ENCODE data around the gene CLNK. TPM values are rescaled to one million over a fixed set of nuclear protein-coding genes. Genes with fewer than 3 reads are reported as not detected.

Gene CLNK
- total RNA-seq, 2 donors from 2014 or later = not detected

- H3K36me3 ChIP-seq (ENCODE audit: control insufficient read depth, insufficient read depth, low read length) = no peaks in the 10 kb centered on the region
- H3K4me1 ChIP-seq (ENCODE audit: control insufficient read depth, insufficient read depth, low read length) = no peaks in the 10 kb centered on the region
- 67 to 86% methylated on average over 2 to 6 of the region's 6 CpGs for WGBS, 2 experiments (ENCODE audit: insufficient coverage in 1 of 2, insufficient read length in 1 of 2)
- H3K27me3 ChIP-seq (ENCODE audit: control insufficient read depth, insufficient read depth, low read length, poor library complexity, severe bottlenecking) = no peaks in the 10 kb centered on the region
- TF ChIP-seq CTCF (conservative IDR thresholded peaks at IDR 0.05) = no peak
- no peak overlapping the region for H3K9ac ChIP-seq (ENCODE audit: extremely low read depth, low read length, poor library complexity, severe bottlenecking)
- Mint-ChIP-seq H3K9me3 (no peaks in the 10 kb centered on the region), H3K4me3 (no peak overlapping the region), H3K4me1 (peaks cover 5% of the 10 kb centered on the region), H3K36me3 (ENCODE audit: low read depth) (no peaks in the 10 kb centered on the region), H3K27ac (no peak overlapping the region), H3K27me3 (ENCODE audit: insufficient read depth) (no peaks in the 10 kb centered on the region)
- H3K4me3 ChIP-seq (ENCODE audit: low read length) = no peak overlapping the region
- H3K27ac ChIP-seq (ENCODE audit: low read depth, low read length) = no peak overlapping the region
- H3K9me3 ChIP-seq (ENCODE audit: control insufficient read depth, low read length) = no peaks in the 10 kb centered on the region
- no peak for DNase-seq
Measured at GRCh38 chr4:10688846-10689245, 4.3 kb upstream of the CLNK start.

- Histone ChIP-seq H3K27me3 (ENCODE audit: control insufficient read depth, insufficient read depth, low read length, poor library complexity, severe bottlenecking) (no peaks in the 10 kb centered on the region), H3K4me3 (ENCODE audit: low read length) (no peak overlapping the region), H3K9ac (ENCODE audit: extremely low read depth, low read length, poor library complexity, severe bottlenecking) (no peak overlapping the region), H3K36me3 (ENCODE audit: control insufficient read depth, insufficient read depth, low read length) (no peaks in the 10 kb centered on the region), H3K4me1 (ENCODE audit: control insufficient read depth, insufficient read depth, low read length) (no peaks in the 10 kb centered on the region), H3K9me3 (ENCODE audit: control insufficient read depth, low read length) (no peaks in the 10 kb centered on the region), H3K27ac (ENCODE audit: low read depth, low read length) (no peak overlapping the region)
- Mint-ChIP-seq H3K27me3 (ENCODE audit: insufficient read depth) (no peaks in the 10 kb centered on the region), H3K4me3 (no peak overlapping the region), H3K4me1 (peaks cover 5% of the 10 kb centered on the region), H3K36me3 (ENCODE audit: low read depth) (no peaks in the 10 kb centered on the region), H3K9me3 (no peaks in the 10 kb centered on the region), H3K27ac (no peak overlapping the region)
- no peak for TF ChIP-seq CTCF (conservative IDR thresholded peaks at IDR 0.05)
- 95 to 100% methylated on average over 3 of the region's 3 CpGs for WGBS, 2 experiments (ENCODE audit: insufficient coverage in 1 of 2, insufficient read length in 1 of 2)
- no peak for DNase-seq
Measured at GRCh38 chr4:10688022-10688421, 3.5 kb upstream of the CLNK start.

DNA sequence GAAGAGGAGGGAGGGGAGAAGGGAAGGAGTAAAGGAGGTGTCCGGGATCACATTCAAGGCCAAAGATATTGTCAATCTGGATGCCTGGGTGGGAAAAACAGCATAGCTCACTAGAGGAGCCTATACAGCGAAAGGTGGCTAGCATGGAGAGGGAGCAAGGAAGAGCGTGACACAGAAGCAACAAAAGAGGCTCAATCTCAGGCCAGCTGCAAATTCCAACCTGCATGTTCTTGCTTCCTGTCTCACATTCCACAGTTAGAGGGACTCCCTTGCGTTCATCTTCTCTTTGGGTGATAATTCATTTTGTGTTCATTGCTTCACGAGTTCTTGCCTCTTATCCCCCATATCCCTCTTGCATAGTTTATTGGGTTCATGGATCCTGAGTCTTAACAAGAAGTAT is 3.0 kb upstream of the CLNK start:
- Histone ChIP-seq H3K36me3 (ENCODE audit: control insufficient read depth, insufficient read depth, low read length) (no peaks in the 10 kb centered on the region), H3K4me1 (ENCODE audit: control insufficient read depth, insufficient read depth, low read length) (no peaks in the 10 kb centered on the region), H3K27ac (ENCODE audit: low read depth, low read length) (no peak overlapping the region), H3K27me3 (ENCODE audit: control insufficient read depth, insufficient read depth, low read length, poor library complexity, severe bottlenecking) (no peaks in the 10 kb centered on the region), H3K4me3 (ENCODE audit: low read length) (no peak overlapping the region), H3K9ac (ENCODE audit: extremely low read depth, low read length, poor library complexity, severe bottlenecking) (no peak overlapping the region), H3K9me3 (ENCODE audit: control insufficient read depth, low read length) (no peaks in the 10 kb centered on the region)
- 80 to 100% methylated on average over 4 to 5 of the region's 5 CpGs for WGBS, 2 experiments (ENCODE audit: insufficient coverage in 1 of 2, insufficient read length in 1 of 2)
- Mint-ChIP-seq H3K36me3 (ENCODE audit: low read depth) (no peaks in the 10 kb centered on the region), H3K9me3 (no peaks in the 10 kb centered on the region), H3K27me3 (ENCODE audit: insufficient read depth) (no peaks in the 10 kb centered on the region), H3K4me3 (no peak overlapping the region), H3K27ac (no peak overlapping the region), H3K4me1 (peaks cover 5% of the 10 kb centered on the region)
- DNase-seq = no peak
- no peak for TF ChIP-seq CTCF (conservative IDR thresholded peaks at IDR 0.05)
